ENCODE measurements around the gene NFIA. TPM values are rescaled to one million over a fixed set of nuclear protein-coding genes. Genes with fewer than 3 reads are reported as not detected.
A peak's percentile ranks its signal among the peaks of the same experiment; 100 is the strongest.

Gene NFIA
- total and polyA plus RNA-seq, 2 donors, result 7.9 to 10.3 TPM

GRCh38 chr1:61138921-61139774, 56.8 kb downstream of the NFIA start:
- Histone ChIP-seq H3K36me3 (ENCODE audit: control insufficient read depth in 2 of 2, insufficient read depth in 2 of 2, low read length in 1 of 2) (no peaks in the 10 kb centered on the region), H3K27ac (ENCODE audit: low read depth in 1 of 2, low read length in 1 of 2) (peak overlapping the region in 1 of 2 donors; percentile 16), H3K4me3 (ENCODE audit: low read length in 2 of 2) (no peak overlapping the region), H3K27me3 (ENCODE audit: control insufficient read depth in 2 of 2, insufficient read depth in 1 of 2, low read length in 1 of 2) (no peaks in the 10 kb centered on the region), H3K4me1 (ENCODE audit: control insufficient read depth in 2 of 2, insufficient read depth in 2 of 2, low read length in 2 of 2) (no peaks in the 10 kb centered on the region), H3K9me3 (ENCODE audit: control insufficient read depth in 2 of 2, insufficient read depth in 1 of 2, low read length in 1 of 2) (no peaks in the 10 kb centered on the region)
- DNase-seq (ENCODE audit: low read depth in 6 of 9, low spot score in 9 of 9), result no peak
- 87% methylated on average over 15 of the region's 15 CpGs for WGBS

GRCh38 chr1:61139775-61140549, 57.6 kb downstream of the NFIA start:
- H3K9me3 ChIP-seq (ENCODE audit: control insufficient read depth in 2 of 2, insufficient read depth in 1 of 2, low read length in 1 of 2), result no peaks in the 10 kb centered on the region
- no peaks in the 10 kb centered on the region for H3K36me3 ChIP-seq (ENCODE audit: control insufficient read depth in 2 of 2, insufficient read depth in 2 of 2, low read length in 1 of 2)
- no peak overlapping the region for H3K4me3 ChIP-seq (ENCODE audit: low read length in 2 of 2)
- WGBS, result 93% methylated on average over 7 of the region's 7 CpGs
- DNase-seq (ENCODE audit: low read depth in 6 of 9, low spot score in 9 of 9), result no peak
- no peaks in the 10 kb centered on the region for H3K4me1 ChIP-seq (ENCODE audit: control insufficient read depth in 2 of 2, insufficient read depth in 2 of 2, low read length in 2 of 2)
- no peak overlapping the region for H3K27ac ChIP-seq (ENCODE audit: low read depth in 1 of 2, low read length in 1 of 2)
- no peaks in the 10 kb centered on the region for H3K27me3 ChIP-seq (ENCODE audit: control insufficient read depth in 2 of 2, insufficient read depth in 1 of 2, low read length in 1 of 2)

DNA sequence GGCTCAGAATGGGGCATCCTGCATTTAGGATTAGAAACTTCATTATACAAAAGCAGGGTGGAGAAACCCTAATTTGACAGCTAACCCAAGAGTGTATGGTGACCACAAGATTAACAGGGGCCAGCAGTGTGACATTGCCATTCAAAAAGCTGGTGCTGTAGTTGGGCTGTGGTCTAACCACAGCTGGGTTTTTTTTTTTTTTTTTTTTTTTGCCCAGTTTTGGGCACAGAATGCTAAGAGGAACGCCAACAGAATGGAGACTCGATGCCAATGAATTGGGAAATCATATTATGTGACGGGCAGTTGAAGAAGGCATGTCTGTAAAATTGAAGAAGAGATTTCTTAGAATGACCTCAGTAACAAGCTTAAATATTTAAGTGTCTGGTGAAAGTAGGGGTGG, 58.4 kb downstream of the NFIA start:
- Histone ChIP-seq H3K9me3 (ENCODE audit: control insufficient read depth in 2 of 2, insufficient read depth in 1 of 2, low read length in 1 of 2) (no peaks in the 10 kb centered on the region), H3K4me1 (ENCODE audit: control insufficient read depth in 2 of 2, insufficient read depth in 2 of 2, low read length in 2 of 2) (no peaks in the 10 kb centered on the region), H3K36me3 (ENCODE audit: control insufficient read depth in 2 of 2, insufficient read depth in 2 of 2, low read length in 1 of 2) (no peaks in the 10 kb centered on the region), H3K27me3 (ENCODE audit: control insufficient read depth in 2 of 2, insufficient read depth in 1 of 2, low read length in 1 of 2) (no peaks in the 10 kb centered on the region), H3K27ac (ENCODE audit: low read depth in 1 of 2, low read length in 1 of 2) (no peak overlapping the region), H3K4me3 (ENCODE audit: low read length in 2 of 2) (no peak overlapping the region)
- DNase-seq (ENCODE audit: low read depth in 6 of 9, low spot score in 9 of 9), result no peak
- 41% methylated on average over 3 of the region's 3 CpGs for WGBS

DNA sequence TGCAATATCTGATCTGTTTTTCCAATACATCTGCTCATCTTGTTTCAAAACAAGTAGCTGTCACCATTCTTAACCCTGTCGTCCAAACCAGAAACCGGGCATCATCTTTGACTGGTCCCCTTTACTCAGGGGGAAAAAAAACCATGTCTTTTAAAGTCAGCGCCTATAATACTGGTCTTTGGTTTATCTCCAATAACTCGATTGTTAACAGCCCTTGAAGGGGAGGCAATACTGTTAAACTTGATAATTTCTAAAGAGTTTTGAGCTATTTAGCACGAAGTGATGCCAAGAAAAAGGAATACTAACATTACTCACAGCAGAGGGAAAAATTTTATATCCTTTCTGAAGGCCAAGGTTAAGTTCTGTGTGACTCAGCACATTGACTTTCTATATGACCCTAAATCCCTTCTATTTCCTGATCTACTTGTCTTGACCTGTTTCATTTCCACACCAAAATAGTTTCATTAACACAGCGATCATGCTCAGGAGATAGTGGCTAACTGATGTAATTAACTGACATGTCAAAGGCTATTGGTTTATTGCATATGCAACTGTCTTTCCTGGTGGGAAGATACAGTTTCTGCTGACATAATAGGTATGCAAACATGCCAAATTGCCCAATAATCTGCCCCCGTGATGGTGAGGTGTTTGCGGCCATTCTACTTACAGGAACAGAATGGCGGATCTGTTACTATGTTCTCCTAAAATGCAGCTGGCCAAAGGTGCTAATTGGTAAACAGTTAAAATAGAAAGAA, 59.1 kb downstream of the NFIA start:
- Histone ChIP-seq H3K4me3 (ENCODE audit: low read length in 2 of 2) (no peak overlapping the region), H3K4me1 (ENCODE audit: control insufficient read depth in 2 of 2, insufficient read depth in 2 of 2, low read length in 2 of 2) (no peaks in the 10 kb centered on the region), H3K27me3 (ENCODE audit: control insufficient read depth in 2 of 2, insufficient read depth in 1 of 2, low read length in 1 of 2) (no peaks in the 10 kb centered on the region), H3K27ac (ENCODE audit: low read depth in 1 of 2, low read length in 1 of 2) (no peak overlapping the region), H3K9me3 (ENCODE audit: control insufficient read depth in 2 of 2, insufficient read depth in 1 of 2, low read length in 1 of 2) (no peaks in the 10 kb centered on the region), H3K36me3 (ENCODE audit: control insufficient read depth in 2 of 2, insufficient read depth in 2 of 2, low read length in 1 of 2) (no peaks in the 10 kb centered on the region)
- WGBS, result 92% methylated on average over 9 of the region's 9 CpGs
- DNase-seq (ENCODE audit: low read depth in 6 of 9, low spot score in 9 of 9), result no peak

DNA sequence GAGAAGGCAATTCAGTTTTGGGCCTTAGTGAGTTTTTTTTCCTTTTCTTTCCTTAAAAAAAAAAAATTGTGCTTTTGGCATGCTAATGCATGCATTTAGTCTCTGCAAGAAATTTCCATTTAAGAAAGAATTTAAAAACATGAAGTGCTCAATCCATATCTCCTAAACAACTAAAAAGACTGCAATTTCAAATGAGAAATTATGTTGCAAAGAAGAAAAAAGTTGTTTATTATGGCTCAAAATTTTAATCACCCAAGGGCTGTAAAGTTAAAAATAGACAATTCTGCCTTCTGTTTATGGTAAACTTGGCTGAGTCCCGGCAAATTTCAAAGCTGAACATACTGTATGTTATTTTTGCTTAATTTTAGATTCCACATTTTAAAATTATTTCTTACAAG, 59.7 kb downstream of the NFIA start:
- WGBS, result 93% methylated on average over 1 of the region's 1 CpG
- Histone ChIP-seq H3K27ac (ENCODE audit: low read depth in 1 of 2, low read length in 1 of 2) (no peak overlapping the region), H3K4me1 (ENCODE audit: control insufficient read depth in 2 of 2, insufficient read depth in 2 of 2, low read length in 2 of 2) (no peaks in the 10 kb centered on the region), H3K36me3 (ENCODE audit: control insufficient read depth in 2 of 2, insufficient read depth in 2 of 2, low read length in 1 of 2) (no peaks in the 10 kb centered on the region), H3K4me3 (ENCODE audit: low read length in 2 of 2) (no peak overlapping the region), H3K9me3 (ENCODE audit: control insufficient read depth in 2 of 2, insufficient read depth in 1 of 2, low read length in 1 of 2) (no peaks in the 10 kb centered on the region), H3K27me3 (ENCODE audit: control insufficient read depth in 2 of 2, insufficient read depth in 1 of 2, low read length in 1 of 2) (no peaks in the 10 kb centered on the region)
- no peak for DNase-seq (ENCODE audit: low read depth in 6 of 9, low spot score in 9 of 9)

- H3K27me3 ChIP-seq (ENCODE audit: control insufficient read depth in 2 of 2, insufficient read depth in 1 of 2, low read length in 1 of 2), result no peaks in the 10 kb centered on the region
- H3K36me3 ChIP-seq (ENCODE audit: control insufficient read depth in 2 of 2, insufficient read depth in 2 of 2, low read length in 1 of 2), result no peaks in the 10 kb centered on the region
- no peak overlapping the region for H3K27ac ChIP-seq (ENCODE audit: low read depth in 1 of 2, low read length in 1 of 2)
- no peaks in the 10 kb centered on the region for H3K4me1 ChIP-seq (ENCODE audit: control insufficient read depth in 2 of 2, insufficient read depth in 2 of 2, low read length in 2 of 2)
- DNase-seq (ENCODE audit: low read depth in 6 of 9, low spot score in 9 of 9), result no peak
- WGBS, result 95% methylated on average over 11 of the region's 11 CpGs
- no peaks in the 10 kb centered on the region for H3K9me3 ChIP-seq (ENCODE audit: control insufficient read depth in 2 of 2, insufficient read depth in 1 of 2, low read length in 1 of 2)
- H3K4me3 ChIP-seq (ENCODE audit: low read length in 2 of 2), result no peak overlapping the region
Measured at GRCh38 chr1:61142726-61143500, 60.6 kb downstream of the NFIA start.

GRCh38 chr1:61143821-61144424, 61.6 kb downstream of the NFIA start:
- 96% methylated on average over 5 of the region's 5 CpGs for WGBS
- no peak overlapping the region for H3K4me3 ChIP-seq (ENCODE audit: low read length in 2 of 2)
- no peaks in the 10 kb centered on the region for H3K36me3 ChIP-seq (ENCODE audit: control insufficient read depth in 2 of 2, insufficient read depth in 2 of 2, low read length in 1 of 2)
- no peaks in the 10 kb centered on the region for H3K27me3 ChIP-seq (ENCODE audit: control insufficient read depth in 2 of 2, insufficient read depth in 1 of 2, low read length in 1 of 2)
- no peaks in the 10 kb centered on the region for H3K9me3 ChIP-seq (ENCODE audit: control insufficient read depth in 2 of 2, insufficient read depth in 1 of 2, low read length in 1 of 2)
- peak overlapping the region in 1 of 2 donors; percentile 42 for H3K27ac ChIP-seq (ENCODE audit: low read depth in 1 of 2, low read length in 1 of 2)
- DNase-seq (ENCODE audit: low read depth in 6 of 9, low spot score in 9 of 9), result no peak
- H3K4me1 ChIP-seq (ENCODE audit: control insufficient read depth in 2 of 2, insufficient read depth in 2 of 2, low read length in 2 of 2), result no peaks in the 10 kb centered on the region

DNA sequence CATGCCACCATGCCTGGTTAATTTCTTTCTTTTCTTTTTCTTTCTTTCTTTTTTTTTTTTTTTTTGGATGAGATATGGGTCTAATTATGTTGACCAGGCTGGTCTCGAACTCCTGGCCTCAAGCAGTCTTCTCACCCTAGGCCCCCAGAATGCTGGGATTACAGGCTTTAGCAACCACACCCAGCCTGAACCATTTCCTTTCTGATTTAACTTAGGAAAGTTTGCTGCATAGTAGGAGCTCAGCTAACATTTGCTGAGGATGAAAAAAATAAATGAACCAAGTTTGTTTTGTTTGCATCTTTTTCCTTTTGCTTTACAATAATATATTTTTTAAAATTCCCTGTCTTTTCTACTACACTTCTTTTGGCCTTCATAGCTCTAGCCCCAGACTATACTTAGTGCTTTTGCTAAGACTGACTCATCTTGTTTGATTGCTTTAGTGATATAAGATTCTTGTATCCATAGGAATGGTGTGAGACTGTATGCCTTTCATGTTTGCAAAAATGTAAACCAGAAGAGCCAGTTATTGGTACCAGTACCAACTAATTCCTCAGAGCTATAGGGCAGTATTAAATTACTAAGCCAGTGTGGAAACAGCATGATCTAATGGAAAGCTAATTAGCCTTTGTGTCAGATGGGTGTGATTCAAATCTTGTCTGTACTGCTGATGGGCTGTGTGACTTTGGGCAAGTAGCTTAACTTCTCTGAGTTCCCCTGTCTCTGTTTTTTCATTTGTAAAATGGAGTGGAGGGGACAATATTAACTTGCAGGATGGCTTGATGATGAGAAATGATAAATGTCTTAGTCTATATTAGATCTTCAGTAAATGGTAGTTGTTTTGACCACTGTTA, 66.9 kb downstream of the NFIA start:
- H3K27ac ChIP-seq (ENCODE audit: low read depth in 1 of 2, low read length in 1 of 2), result no peak overlapping the region

More for the DNA sequence above, 66.9 kb downstream of the NFIA start:
- Histone ChIP-seq H3K9me3 (ENCODE audit: control insufficient read depth in 2 of 2, insufficient read depth in 1 of 2, low read length in 1 of 2) (no peaks in the 10 kb centered on the region), H3K4me3 (ENCODE audit: low read length in 2 of 2) (no peak overlapping the region), H3K4me1 (ENCODE audit: control insufficient read depth in 2 of 2, insufficient read depth in 2 of 2, low read length in 2 of 2) (no peaks in the 10 kb centered on the region), H3K36me3 (ENCODE audit: control insufficient read depth in 2 of 2, insufficient read depth in 2 of 2, low read length in 1 of 2) (no peaks in the 10 kb centered on the region), H3K27me3 (ENCODE audit: control insufficient read depth in 2 of 2, insufficient read depth in 1 of 2, low read length in 1 of 2) (peaks cover 0 to 5% of the 10 kb centered on the region in 2 donors)
- no peak for DNase-seq (ENCODE audit: low read depth in 6 of 9, low spot score in 9 of 9)
- 90% methylated on average over 1 of the region's 1 CpG for WGBS

Measured in thymus (tissue), 11 donors.